Panc1 (cell line): ENCODE results near the gene MCRIP2. TPM values are rescaled to one million over a fixed set of nuclear protein-coding genes. Genes with fewer than 3 reads are reported as not detected.

Experiments
- ATAC-seq: fragments of 200-7000 bp; cut with Tn5 transposase; 2 replicates; pipeline ENCODE4 v1.9.1; 2020; ENCODE audit warnings: mild to moderate bottlenecking, moderate library complexity
- BruUV-seq: library from RNA; stranded (reverse); fragments of 400-500 nt; replicated peaks from 2 replicates; lab custom pipeline; 2021; lab: Mats Ljungman, UMichigan
- CTCF ChIA-PET: fragments of 300-600 bp; sonication (Branson Sonifier 250); formaldehyde crosslinking; loops from one replicate; lab custom pipeline; 2022; ENCODE audit warnings: antibody characterized with exemption; lab: Charles Lee
- POLR2A ChIA-PET: fragments of 300-600 bp; sonication (Branson Sonifier 250); formaldehyde crosslinking; loops from one replicate; lab custom pipeline; 2022; ENCODE audit warnings: antibody characterized with exemption; lab: Charles Lee
- DNase-seq: peaks from one replicate; pipeline ENCODE4 v3.0.0-alpha.2; 2010; ENCODE audit warnings: low read depth, low spot score
- H3K27ac ChIP-seq: 2 replicates; pipeline ENCODE4 v1.5.1; 2011; ENCODE audit warnings: mild to moderate bottlenecking, low read length, inconsistent platforms
- H3K27me3 ChIP-seq: fragments of 200-500 bp; sonication (Bioruptor generic); 2 replicates; pipeline ENCODE4 v1.6.0; 2014; ENCODE audit warnings: low read length, inconsistent platforms; ENCODE audit not compliant: control insufficient read depth, insufficient read depth
- H3K36me3 ChIP-seq: fragments of 200-500 bp; sonication (Bioruptor generic); 2 replicates; pipeline ENCODE4 v1.5.1; 2014; ENCODE audit warnings: inconsistent platforms, mild to moderate bottlenecking, low read length, moderate library complexity; ENCODE audit not compliant: control insufficient read depth, insufficient read depth
- H3K4me1 ChIP-seq: 2 replicates; pipeline ENCODE4 v1.5.1; 2011; ENCODE audit warnings: inconsistent platforms, mild to moderate bottlenecking, low read length, moderate library complexity; ENCODE audit not compliant: control insufficient read depth, insufficient read depth
- H3K4me3 ChIP-seq, 2 experiments: 2 replicates each; pipeline ENCODE4 v1.5.1; 2011 to 2012; ENCODE audit warnings: low read depth in 2 of 2, low read length in 2 of 2, mild to moderate bottlenecking in 2 of 2, inconsistent platforms in 1 of 2, moderate library complexity in 1 of 2
- H3K9me3 ChIP-seq: fragments of 200-500 bp; sonication (Bioruptor generic); 2 replicates; pipeline ENCODE4 v1.5.1; 2014; ENCODE audit warnings: low read depth, mild to moderate bottlenecking, inconsistent platforms, low read length, moderate library complexity; ENCODE audit not compliant: control insufficient read depth, insufficient read depth
- CTCF ChIP-seq: fragments of 450-650 bp; IDR thresholded peaks from 2 replicates; pipeline ENCODE4 v1.5.1; 2017; ENCODE audit warnings: mild to moderate bottlenecking
- POLR2AphosphoS5 ChIP-seq: IDR thresholded peaks from 2 replicates; pipeline ENCODE4 v1.6.1; 2012; ENCODE audit warnings: mild to moderate bottlenecking, low read depth, low read length, moderate library complexity
- SIN3A ChIP-seq: IDR thresholded peaks from 2 replicates; pipeline ENCODE4 v1.6.1; 2012; ENCODE audit warnings: low read depth, mild to moderate bottlenecking, low read length, moderate library complexity, borderline replicate concordance; ENCODE audit not compliant: insufficient read depth
- TCF7L2 ChIP-seq: IDR thresholded peaks from 2 replicates; pipeline ENCODE4 v1.6.1; 2011; ENCODE audit warnings: mild to moderate bottlenecking, low read depth, low read length, inconsistent platforms
- in situ Hi-C: cut with HindIII; loops from 2 replicates; pipeline ENCODE4 v1.10.0; 2016; ENCODE audit warnings: low sequenced_read_pairs, low pct_unique_long_range_greater_than_20kb
- intact Hi-C: fragments of 100-400 bp; cut with micrococcal nuclease; formaldehyde crosslinking; loops from one replicate; pipeline ENCODE4 v1.10.0; 2022; ENCODE audit not compliant: unreplicated experiment
- total RNA-seq: library from RNA; stranded (reverse); gene quantifications from one replicate; pipeline ENCODE4 v1.2.1, GENCODE V29; 2021; ENCODE audit not compliant: unreplicated experiment
- TF ChIP-seq, protein P1 (sequence below), 2 experiments: IDR thresholded peaks; 2 replicates each; pipeline ENCODE4 v1.6.1; 2011 to 2012; ENCODE audit warnings: low read depth in 2 of 2, control low read depth in 1 of 2, low read length in 1 of 2, mild to moderate bottlenecking in 1 of 2, moderate library complexity in 1 of 2; ENCODE audit not compliant: insufficient read depth in 1 of 2

MCRIP2 gene
- total RNA-seq, 1 experiment from 2014 or later = 91.6 TPM

DNA sequence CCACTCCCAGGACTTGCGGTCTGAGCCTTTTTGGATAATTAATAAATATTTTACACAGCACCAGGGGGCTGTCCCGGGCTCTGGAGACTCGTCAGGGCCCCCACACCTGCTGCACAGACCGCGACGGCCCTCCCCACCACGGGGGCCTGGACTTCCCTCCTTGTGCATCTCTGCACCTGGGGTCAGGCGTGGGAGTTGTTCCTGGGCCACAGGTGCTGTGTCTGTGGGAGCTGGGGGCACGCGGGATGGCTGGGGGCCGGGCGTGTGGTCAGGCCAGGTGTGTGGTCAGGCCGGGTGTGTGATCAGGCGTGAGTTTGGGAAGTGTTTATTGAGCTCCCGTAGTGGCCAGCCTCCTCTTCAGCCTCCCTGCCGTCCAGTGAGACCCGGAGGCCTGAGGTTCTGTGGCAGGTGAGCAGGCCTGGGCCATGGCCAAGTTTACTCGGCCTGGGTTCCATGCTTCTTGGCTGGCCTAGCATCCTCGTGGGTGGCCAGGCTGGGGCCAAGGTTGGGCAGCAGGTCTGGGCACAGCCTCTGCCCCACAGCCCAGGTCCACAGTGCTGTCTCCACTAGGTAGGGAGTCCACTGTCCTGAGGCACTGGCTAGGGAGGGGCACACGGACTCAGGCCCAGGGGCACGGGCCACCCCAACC, 36.7 kb downstream of the MCRIP2 start:
- POLR2A ChIA-PET = no interaction called here
- no peak overlapping the region for H3K4me3 ChIP-seq
- BruUV-seq = no TSS peak

DNA sequence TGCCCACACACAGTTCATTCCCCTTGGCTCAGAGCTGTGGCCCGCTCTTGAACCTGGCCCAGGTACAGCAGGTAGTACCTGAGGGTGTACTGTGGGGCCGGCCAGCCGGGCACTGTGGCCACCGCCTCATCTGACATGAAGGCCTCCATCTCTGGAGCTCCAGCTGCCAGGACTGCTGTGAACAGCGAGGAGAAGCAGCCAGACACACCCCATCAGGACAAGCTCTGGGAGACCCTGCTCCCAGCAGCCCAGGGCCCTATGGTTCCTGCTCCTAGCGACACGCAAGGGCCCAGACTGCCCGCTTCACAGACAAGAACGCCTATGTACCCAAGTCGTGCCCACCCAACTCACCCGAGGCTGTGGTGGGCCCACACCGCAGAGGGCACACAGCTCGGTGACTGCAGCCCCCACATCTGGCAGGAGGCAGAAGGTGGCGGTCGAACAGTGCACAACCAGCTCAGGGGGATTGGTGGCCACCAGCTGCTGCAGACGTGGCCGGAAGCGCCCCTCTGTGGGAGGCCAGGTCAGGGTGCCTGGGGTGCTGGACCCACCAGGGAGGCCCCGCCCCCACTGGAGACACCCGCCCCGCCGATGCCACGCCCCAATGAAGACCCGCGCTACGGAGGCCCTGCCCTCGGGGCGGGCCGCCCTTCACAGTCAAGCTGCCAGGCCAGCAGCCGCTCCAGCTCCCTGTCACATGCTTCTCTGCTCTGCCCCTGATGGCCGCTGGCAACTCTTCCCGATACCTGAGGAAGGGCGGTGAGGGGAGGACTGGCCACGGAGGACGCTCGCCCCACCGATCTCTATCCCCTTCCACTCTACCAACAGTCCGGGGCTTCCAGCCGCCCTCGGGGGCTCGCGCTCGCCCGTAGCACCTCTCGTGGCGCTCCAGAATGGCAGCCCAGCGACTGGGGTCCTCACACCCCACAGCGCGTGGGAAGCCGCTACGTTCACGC, 37.5 kb downstream of the MCRIP2 start:
- in situ Hi-C loops (no loop called here), intact Hi-C loops (no loop called here)
- H3K9me3 ChIP-seq = no peaks in the 10 kb centered on the region
- ATAC-seq = peak; percentile 20
- CTCF ChIA-PET = no interaction called here
- peaks cover 30% of the 10 kb centered on the region for H3K4me1 ChIP-seq
- 0 out of 2 replicates have a peak, but pooled peaks have one; percentile 19 for TF ChIP-seq SIN3A
- no peak; the same call in 1 of the 2 replicates for TF ChIP-seq POLR2AphosphoS5
- TF ChIP-seq CTCF = no peak
- TF ChIP-seq, protein P1, sequence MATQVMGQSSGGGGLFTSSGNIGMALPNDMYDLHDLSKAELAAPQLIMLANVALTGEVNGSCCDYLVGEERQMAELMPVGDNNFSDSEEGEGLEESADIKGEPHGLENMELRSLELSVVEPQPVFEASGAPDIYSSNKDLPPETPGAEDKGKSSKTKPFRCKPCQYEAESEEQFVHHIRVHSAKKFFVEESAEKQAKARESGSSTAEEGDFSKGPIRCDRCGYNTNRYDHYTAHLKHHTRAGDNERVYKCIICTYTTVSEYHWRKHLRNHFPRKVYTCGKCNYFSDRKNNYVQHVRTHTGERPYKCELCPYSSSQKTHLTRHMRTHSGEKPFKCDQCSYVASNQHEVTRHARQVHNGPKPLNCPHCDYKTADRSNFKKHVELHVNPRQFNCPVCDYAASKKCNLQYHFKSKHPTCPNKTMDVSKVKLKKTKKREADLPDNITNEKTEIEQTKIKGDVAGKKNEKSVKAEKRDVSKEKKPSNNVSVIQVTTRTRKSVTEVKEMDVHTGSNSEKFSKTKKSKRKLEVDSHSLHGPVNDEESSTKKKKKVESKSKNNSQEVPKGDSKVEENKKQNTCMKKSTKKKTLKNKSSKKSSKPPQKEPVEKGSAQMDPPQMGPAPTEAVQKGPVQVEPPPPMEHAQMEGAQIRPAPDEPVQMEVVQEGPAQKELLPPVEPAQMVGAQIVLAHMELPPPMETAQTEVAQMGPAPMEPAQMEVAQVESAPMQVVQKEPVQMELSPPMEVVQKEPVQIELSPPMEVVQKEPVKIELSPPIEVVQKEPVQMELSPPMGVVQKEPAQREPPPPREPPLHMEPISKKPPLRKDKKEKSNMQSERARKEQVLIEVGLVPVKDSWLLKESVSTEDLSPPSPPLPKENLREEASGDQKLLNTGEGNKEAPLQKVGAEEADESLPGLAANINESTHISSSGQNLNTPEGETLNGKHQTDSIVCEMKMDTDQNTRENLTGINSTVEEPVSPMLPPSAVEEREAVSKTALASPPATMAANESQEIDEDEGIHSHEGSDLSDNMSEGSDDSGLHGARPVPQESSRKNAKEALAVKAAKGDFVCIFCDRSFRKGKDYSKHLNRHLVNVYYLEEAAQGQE (IDR thresholded peaks at IDR 0.05; ENCODE audit: insufficient read depth in 1 of 2, low read depth in 2 of 2, low read length in 1 of 2) = no peak
- H3K36me3 ChIP-seq = peaks cover 5% of the 10 kb centered on the region; the same call in 1 of the 2 replicates
- POLR2A ChIA-PET = no interaction called here
- no peak for DNase-seq
- H3K4me3 ChIP-seq = peak overlapping the region; percentile 59 to 68
- peak overlapping the region; percentile 81 for H3K27ac ChIP-seq
- BruUV-seq = no TSS peak
- no peaks in the 10 kb centered on the region for H3K27me3 ChIP-seq

More for the DNA sequence above, 36.7 kb downstream of the MCRIP2 start:
- DNase-seq (no peak), ATAC-seq (no peak)
- Histone ChIP-seq H3K27ac (peak overlapping the region; percentile 48; the same call in 1 of the 2 replicates), H3K36me3 (peaks cover 3% of the 10 kb centered on the region; the same call in 1 of the 2 replicates), H3K27me3 (no peaks in the 10 kb centered on the region), H3K4me1 (peaks cover 36% of the 10 kb centered on the region), H3K9me3 (no peaks in the 10 kb centered on the region)
- intact Hi-C loops = no loop called here
- no peak for TF ChIP-seq POLR2AphosphoS5
- no peak for TF ChIP-seq SIN3A
- TF ChIP-seq CTCF = no peak
- TF ChIP-seq, protein P1 (IDR thresholded peaks at IDR 0.05; ENCODE audit: insufficient read depth in 1 of 2, low read depth in 2 of 2, low read length in 1 of 2) = no peak
- no peak for TF ChIP-seq TCF7L2
- in situ Hi-C loops = no loop called here
- CTCF ChIA-PET = no interaction called here
